DND-41 (cell line): ENCODE data around the gene EEFSEC.

ENCODE experiments used
- ATAC-seq: fragments of 200-7000 bp; cut with Tn5 transposase; 3 replicates; pipeline ENCODE4 v1.9.1; 2021; ENCODE audit warnings: low read depth; ENCODE audit not compliant: insufficient read depth
- DNase-seq: peaks from one replicate; pipeline ENCODE4 v3.0.0-alpha.2; 2020
- H2AFZ ChIP-seq: 2 replicates; pipeline ENCODE4 v1.6.0; 2012; ENCODE audit warnings: low read depth, low read length
- H3K27ac ChIP-seq: 2 replicates; pipeline ENCODE4 v1.5.1; 2012; ENCODE audit warnings: low read length, inconsistent platforms
- H3K27me3 ChIP-seq: fragments of 200-600 bp; sonication (generic); 2 replicates; pipeline ENCODE4 v1.6.0; 2012; ENCODE audit warnings: low read length, mild to moderate bottlenecking, inconsistent platforms; ENCODE audit not compliant: insufficient read depth, poor library complexity
- H3K36me3 ChIP-seq: 2 replicates; pipeline ENCODE4 v1.5.1; 2012; ENCODE audit warnings: low read length, inconsistent platforms; ENCODE audit not compliant: insufficient read depth
- H3K4me1 ChIP-seq: 2 replicates; pipeline ENCODE4 v1.5.1; 2012; ENCODE audit warnings: mild to moderate bottlenecking, low read length; ENCODE audit not compliant: insufficient read depth
- H3K4me2 ChIP-seq: 2 replicates; pipeline ENCODE4 v1.6.0; 2012; ENCODE audit warnings: mild to moderate bottlenecking, moderate library complexity, low read length, inconsistent platforms; ENCODE audit not compliant: insufficient read depth
- H3K4me3 ChIP-seq, 2 experiments: fragments of 200-600 bp in 1 of 2; shearing (Covaris generic) in 1 of 2; 2 replicates each; pipeline ENCODE4 v1.5.1; 2012 to 2016; ENCODE audit warnings: inconsistent platforms in 2 of 2, low read length in 2 of 2, mild to moderate bottlenecking in 2 of 2, low read depth in 1 of 2, moderate library complexity in 1 of 2
- H3K79me2 ChIP-seq: 2 replicates; pipeline ENCODE4 v1.6.0; 2012; ENCODE audit warnings: low read length, inconsistent platforms; ENCODE audit not compliant: insufficient read depth
- H3K9ac ChIP-seq: 2 replicates; pipeline ENCODE4 v1.6.0; 2012; ENCODE audit warnings: low read depth, mild to moderate bottlenecking, inconsistent platforms, low read length, moderate library complexity
- H3K9me3 ChIP-seq: 2 replicates; pipeline ENCODE4 v1.5.1; 2012; ENCODE audit warnings: low read length, moderate library complexity, mild to moderate bottlenecking, inconsistent platforms; ENCODE audit not compliant: insufficient read depth, severe bottlenecking
- H4K20me1 ChIP-seq: 2 replicates; pipeline ENCODE4 v1.6.0; 2012; ENCODE audit warnings: low read length; ENCODE audit not compliant: insufficient read depth
- CTCF ChIP-seq: IDR thresholded peaks from 2 replicates; pipeline ENCODE4 v1.5.1; 2012; ENCODE audit warnings: borderline replicate concordance, low read length, moderate library complexity, mild to moderate bottlenecking; ENCODE audit not compliant: poor library complexity, severe bottlenecking; ENCODE audit errors: extremely low read depth
- EZH2 ChIP-seq: IDR thresholded peaks from 3 replicates; pipeline ENCODE4 v1.6.1; 2012; ENCODE audit warnings: borderline replicate concordance, low read depth, mild to moderate bottlenecking, moderate library complexity, low read length, inconsistent platforms; ENCODE audit not compliant: severe bottlenecking

The EEFSEC gene

GRCh38 chr3:128153156-128154041, at the start of gene EEFSEC:
Gene EEFSEC (plus strand): TSS chr3:128153481. CDS start chr3:128153508, 27 bp downstream.
- Histone ChIP-seq H3K4me3 (peak within 1 kb of the TSS; percentile 83 to 91), H2AFZ (peak within 1 kb of the TSS; percentile 85), H3K9ac (peak within 1 kb of the TSS; percentile 92), H4K20me1 (no peaks in the 10 kb centered on the region), H3K27ac (peak within 1 kb of the TSS; percentile 85), H3K4me2 (peak within 1 kb of the TSS; percentile 73), H3K9me3 (peaks cover 6% of the 10 kb centered on the region), H3K79me2 (peaks cover 27% of the 10 kb centered on the region), H3K4me1 (peaks cover 20% of the 10 kb centered on the region), H3K36me3 (peaks cover 25% of the 10 kb centered on the region), H3K27me3 (no peaks in the 10 kb centered on the region)
- ATAC-seq (peak; percentile 96), DNase-seq (peak; percentile 87)
- TF ChIP-seq EZH2, result no peak
- peak; percentile 3 for TF ChIP-seq CTCF

- no peak for ATAC-seq
- Histone ChIP-seq H2AFZ (no peak overlapping the region), H3K4me1 (no peaks in the 10 kb centered on the region), H3K4me3 (no peak overlapping the region), H4K20me1 (peaks cover 33% of the 10 kb centered on the region), H3K36me3 (peaks cover 91% of the 10 kb centered on the region), H3K79me2 (peaks cover 57% of the 10 kb centered on the region), H3K9ac (no peak overlapping the region), H3K27me3 (no peaks in the 10 kb centered on the region), H3K27ac (no peak overlapping the region), H3K4me2 (no peak overlapping the region), H3K9me3 (no peaks in the 10 kb centered on the region)
- TF ChIP-seq EZH2, result no peak
- TF ChIP-seq CTCF, result no peak
- no peak for DNase-seq
These were observed 45.4 kb upstream of the EEFSEC start for GRCh38 chr3:128107834-128108233.

- ATAC-seq (no peak), DNase-seq (no peak)
- no peak overlapping the region for H3K9ac ChIP-seq
- H3K36me3 ChIP-seq, result peaks cover 90% of the 10 kb centered on the region
- TF ChIP-seq EZH2, result no peak
- no peak for TF ChIP-seq CTCF
- no peaks in the 10 kb centered on the region for H3K27me3 ChIP-seq
- no peak overlapping the region for H3K27ac ChIP-seq
- no peak overlapping the region for H3K4me2 ChIP-seq
- H3K4me1 ChIP-seq, result no peaks in the 10 kb centered on the region
- peaks cover 79% of the 10 kb centered on the region for H3K79me2 ChIP-seq
- peaks cover 35% of the 10 kb centered on the region for H4K20me1 ChIP-seq
- no peaks in the 10 kb centered on the region for H3K9me3 ChIP-seq
- no peak overlapping the region for H3K4me3 ChIP-seq
- no peak overlapping the region for H2AFZ ChIP-seq
These were observed 42.1 kb upstream of the EEFSEC start for GRCh38 chr3:128111147-128111546.
